Trophoblast cell (in vitro differentiated cells and primary cell): ENCODE results near the gene IWS1.

Source experiments
- DNase-seq, 2 donors: peaks; one replicate each; pipeline ENCODE4 v3.0.0-alpha.2; 2016
- H2AFZ ChIP-seq: 2 replicates; pipeline ENCODE4 v1.6.1; 2013; ENCODE audit warnings: low read length, moderate library complexity, mild to moderate bottlenecking; ENCODE audit not compliant: insufficient read depth, poor library complexity
- H2AK5ac ChIP-seq: 2 replicates; pipeline ENCODE4 v1.6.1; 2013; ENCODE audit warnings: mild to moderate bottlenecking, low read length
- H2BK120ac ChIP-seq: 2 replicates; pipeline ENCODE4 v1.6.1; 2013; ENCODE audit warnings: low read length, mild to moderate bottlenecking, moderate library complexity; ENCODE audit not compliant: insufficient read depth, poor library complexity
- H2BK12ac ChIP-seq: 2 replicates; pipeline ENCODE4 v1.6.1; 2013; ENCODE audit warnings: mild to moderate bottlenecking, low read length, moderate library complexity
- H2BK5ac ChIP-seq: 2 replicates; pipeline ENCODE4 v1.6.1; 2013; ENCODE audit warnings: low read length, low read depth, moderate library complexity, mild to moderate bottlenecking; ENCODE audit not compliant: poor library complexity
- H3K14ac ChIP-seq: 2 replicates; pipeline ENCODE4 v1.6.1; 2013; ENCODE audit warnings: mild to moderate bottlenecking, low read length
- H3K18ac ChIP-seq: 2 replicates; pipeline ENCODE4 v1.6.1; 2013; ENCODE audit warnings: mild to moderate bottlenecking, low read length
- H3K23ac ChIP-seq: 2 replicates; pipeline ENCODE4 v1.6.1; 2013; ENCODE audit warnings: low read length
- H3K27ac ChIP-seq: 2 replicates; pipeline ENCODE4 v1.5.1; 2013; ENCODE audit warnings: low read depth, mild to moderate bottlenecking, inconsistent platforms, low read length, moderate library complexity
- H3K27me3 ChIP-seq: 2 replicates; pipeline ENCODE4 v1.6.1; 2013; ENCODE audit warnings: inconsistent platforms, mild to moderate bottlenecking, low read length, moderate library complexity; ENCODE audit not compliant: insufficient read depth
- H3K36me3 ChIP-seq, 2 experiments: 1 replicate in 1 of 2; 2 replicates in 1 of 2; pipeline ENCODE4 v1.6.1; 2013; ENCODE audit warnings: low read length in 2 of 2, mild to moderate bottlenecking in 2 of 2, moderate library complexity in 1 of 2; ENCODE audit not compliant: insufficient read depth in 2 of 2, control insufficient read depth in 1 of 2
- H3K4ac ChIP-seq: 2 replicates; pipeline ENCODE4 v1.6.1; 2013; ENCODE audit warnings: low read depth, mild to moderate bottlenecking, low read length, moderate library complexity
- H3K4me1 ChIP-seq, 2 experiments: 1 replicate in 1 of 2; 2 replicates in 1 of 2; pipeline ENCODE4 v1.6.1; 2013; ENCODE audit warnings: low read length in 2 of 2, mild to moderate bottlenecking in 2 of 2, moderate library complexity in 1 of 2; ENCODE audit not compliant: insufficient read depth in 2 of 2, control insufficient read depth in 1 of 2
- H3K4me2 ChIP-seq: 2 replicates; pipeline ENCODE4 v1.6.1; 2013; ENCODE audit warnings: inconsistent platforms, mild to moderate bottlenecking, low read length, moderate library complexity
- H3K4me3 ChIP-seq: 2 replicates; pipeline ENCODE4 v1.5.1; 2013; ENCODE audit warnings: mild to moderate bottlenecking, low read depth, low read length, inconsistent platforms
- H3K79me1 ChIP-seq: one replicate; pipeline ENCODE4 v1.6.1; 2013; ENCODE audit warnings: low read length
- H3K79me2 ChIP-seq: 2 replicates; pipeline ENCODE4 v1.6.1; 2013; ENCODE audit warnings: low read length, mild to moderate bottlenecking; ENCODE audit not compliant: control insufficient read depth, insufficient read depth, poor library complexity
- H3K9ac ChIP-seq: 2 replicates; pipeline ENCODE4 v1.6.1; 2013; ENCODE audit warnings: mild to moderate bottlenecking, low read length
- H3K9me3 ChIP-seq: 2 replicates; pipeline ENCODE4 v1.6.1; 2013; ENCODE audit warnings: low read depth, mild to moderate bottlenecking, control low read depth, inconsistent platforms, low read length; ENCODE audit not compliant: insufficient read depth
- H4K12ac ChIP-seq: 2 replicates; pipeline ENCODE4 v1.6.1; 2013; ENCODE audit warnings: low read depth, mild to moderate bottlenecking, low read length, moderate library complexity
- H4K8ac ChIP-seq: 2 replicates; pipeline ENCODE4 v1.6.1; 2013; ENCODE audit warnings: low read depth, mild to moderate bottlenecking, low read length, moderate library complexity
- H4K91ac ChIP-seq: one replicate; pipeline ENCODE4 v1.6.1; 2013; ENCODE audit warnings: low read depth, mild to moderate bottlenecking, low read length, moderate library complexity
- whole genome bisulfite sequencing: extraction: QIAGEN DNeasy Blood & Tissue Kit; methylation state at CpG from one replicate; pipeline ENCODE4 v1.1.7; 2013; ENCODE audit warnings: missing lambda C conversion rate; ENCODE audit not compliant: insufficient read length, insufficient coverage; ENCODE audit errors: extremely low coverage; 5-methylcytosine and 5-hydroxymethylcytosine counted together

IWS1 gene

DNA sequence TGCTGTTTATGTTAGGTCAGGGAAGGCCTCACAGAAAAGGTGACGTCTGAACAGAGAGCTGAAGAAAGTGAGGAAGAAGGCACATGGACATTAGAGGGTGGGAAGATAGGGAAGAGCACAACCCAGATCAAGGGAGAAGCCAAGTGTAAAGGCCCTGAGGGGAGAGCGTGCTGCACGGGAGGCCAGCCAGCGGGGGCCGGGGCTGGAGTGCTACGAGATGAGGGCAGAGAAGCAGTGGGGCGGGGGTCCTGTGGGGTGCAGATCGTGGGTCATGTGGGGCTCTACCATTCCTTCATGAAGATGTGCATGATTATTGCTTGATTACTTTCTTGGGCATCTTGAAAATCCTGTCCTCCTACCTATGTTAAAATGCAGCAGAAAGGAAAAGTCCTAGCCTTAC is 57.2 kb downstream of the IWS1 start:
- Histone ChIP-seq H2AK5ac (no peak overlapping the region), H3K14ac (no peak overlapping the region), H2BK5ac (no peak overlapping the region), H3K4me1 (no peaks in the 10 kb centered on the region), H3K27me3 (no peaks in the 10 kb centered on the region), H4K12ac (no peak overlapping the region), H3K9ac (no peak overlapping the region), H3K79me2 (no peaks in the 10 kb centered on the region), H4K91ac (no peak overlapping the region), H3K27ac (no peak overlapping the region), H3K79me1 (no peaks in the 10 kb centered on the region), H2AFZ (no peak overlapping the region), H4K8ac (no peak overlapping the region), H3K4me3 (no peak overlapping the region), H3K23ac (no peak overlapping the region), H3K4ac (no peak overlapping the region), H2BK12ac (no peak overlapping the region), H3K4me2 (no peak overlapping the region), H3K9me3 (no peaks in the 10 kb centered on the region), H3K18ac (no peak overlapping the region), H3K36me3 (peaks cover 2 to 8% of the 10 kb centered on the region in 2 experiments), H2BK120ac (no peak overlapping the region)
- WGBS: no CpG with 5 or more reads among the region's 8 CpGs
- DNase-seq: no peak

DNA sequence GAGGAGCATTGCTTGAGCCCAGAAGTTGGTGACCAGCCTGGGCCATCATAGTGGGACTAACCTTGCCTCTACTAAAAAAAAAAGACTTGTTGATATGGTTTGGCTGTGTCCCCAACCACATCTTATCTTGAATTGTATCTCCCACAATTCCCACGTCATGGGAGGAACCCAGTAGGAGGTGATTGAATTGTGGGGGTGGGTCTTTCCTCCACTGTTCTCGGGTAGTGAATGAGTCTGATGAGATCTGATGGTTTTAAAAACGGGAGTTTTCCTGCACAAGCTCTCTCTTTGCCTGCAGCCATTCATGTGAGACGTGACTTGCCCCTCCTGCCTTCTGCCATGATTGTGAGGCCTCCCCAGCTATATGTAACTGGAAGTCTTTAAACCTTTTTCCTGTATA is 61.0 kb downstream of the IWS1 start:
- H3K23ac ChIP-seq: no peak overlapping the region
- no peak overlapping the region for H4K12ac ChIP-seq
- H3K27ac ChIP-seq: no peak overlapping the region
- H3K4me3 ChIP-seq: no peak overlapping the region
- no CpG with 5 or more reads among the region's 4 CpGs for WGBS
- no peak overlapping the region for H4K91ac ChIP-seq
- H2AK5ac ChIP-seq: no peak overlapping the region
- H3K18ac ChIP-seq: no peak overlapping the region
- no peak for DNase-seq
- H3K4me2 ChIP-seq: no peak overlapping the region
- H2AFZ ChIP-seq: no peak overlapping the region
- H3K4me1 ChIP-seq: no peaks in the 10 kb centered on the region
- no peaks in the 10 kb centered on the region for H3K79me1 ChIP-seq
- no peak overlapping the region for H2BK12ac ChIP-seq
- peaks cover 2 to 8% of the 10 kb centered on the region in 2 experiments for H3K36me3 ChIP-seq
- no peak overlapping the region for H3K9ac ChIP-seq
- no peak overlapping the region for H4K8ac ChIP-seq
- no peak overlapping the region for H2BK120ac ChIP-seq
- H3K4ac ChIP-seq: no peak overlapping the region
- H3K14ac ChIP-seq: no peak overlapping the region
- no peaks in the 10 kb centered on the region for H3K79me2 ChIP-seq
- no peak overlapping the region for H2BK5ac ChIP-seq
- H3K27me3 ChIP-seq: no peaks in the 10 kb centered on the region
- no peaks in the 10 kb centered on the region for H3K9me3 ChIP-seq

DNA sequence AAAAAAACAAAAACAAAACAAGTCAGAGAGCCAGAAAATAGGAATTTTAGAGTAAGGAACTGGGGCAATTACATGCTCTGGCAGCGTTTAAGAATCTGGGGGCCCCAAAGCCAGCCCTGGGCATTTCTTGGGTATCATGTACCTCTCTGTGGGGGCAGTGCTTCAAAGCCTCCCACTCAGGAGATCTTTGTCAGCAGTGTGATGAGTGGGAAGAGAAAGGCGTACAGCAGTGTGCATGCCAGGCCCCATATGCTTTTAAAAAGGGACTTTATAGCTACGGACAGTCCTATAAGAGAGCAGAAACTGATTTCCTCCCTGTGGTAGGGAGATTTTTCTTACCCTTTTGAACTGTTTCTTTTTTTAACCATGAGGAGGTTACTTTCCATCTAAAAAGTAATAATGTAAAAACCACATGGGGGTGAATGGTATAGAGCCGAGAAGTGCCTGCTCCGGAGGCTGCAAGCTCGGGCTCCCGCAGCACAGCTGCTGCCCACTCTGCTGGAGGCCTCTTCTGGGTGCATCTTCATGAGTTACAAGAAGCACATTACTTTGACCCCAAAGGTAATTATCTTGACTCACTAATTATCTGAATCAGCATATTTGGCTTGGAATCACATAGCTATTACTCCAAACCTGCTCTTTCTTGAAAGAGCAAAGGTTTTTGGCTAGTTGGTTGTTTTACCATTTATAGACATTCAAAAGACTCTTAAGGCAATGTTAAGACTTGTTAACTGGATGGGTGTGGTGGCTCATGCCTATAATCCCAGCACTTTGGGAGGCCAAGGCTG is 61.6 kb downstream of the IWS1 start:
- no peaks in the 10 kb centered on the region for H3K79me1 ChIP-seq
- no peak overlapping the region for H2BK120ac ChIP-seq
- no peaks in the 10 kb centered on the region for H3K27me3 ChIP-seq
- no peak overlapping the region for H3K23ac ChIP-seq
- H2BK5ac ChIP-seq: no peak overlapping the region
- no peak overlapping the region for H4K91ac ChIP-seq
- H2AFZ ChIP-seq: no peak overlapping the region
- no CpG with 5 or more reads among the region's 7 CpGs for WGBS
- no peak overlapping the region for H4K8ac ChIP-seq
- peaks cover 2 to 5% of the 10 kb centered on the region in 2 experiments for H3K36me3 ChIP-seq
- H3K4me3 ChIP-seq: no peak overlapping the region
- H4K12ac ChIP-seq: no peak overlapping the region
- H3K4ac ChIP-seq: no peak overlapping the region
- no peak overlapping the region for H3K9ac ChIP-seq
- no peak overlapping the region for H3K4me2 ChIP-seq
- H3K9me3 ChIP-seq: no peaks in the 10 kb centered on the region
- no peak overlapping the region for H3K14ac ChIP-seq
- no peak overlapping the region for H3K27ac ChIP-seq
- H2BK12ac ChIP-seq: no peak overlapping the region
- H2AK5ac ChIP-seq: no peak overlapping the region
- H3K4me1 ChIP-seq: no peaks in the 10 kb centered on the region
- no peak overlapping the region for H3K18ac ChIP-seq
- H3K79me2 ChIP-seq: no peaks in the 10 kb centered on the region
- DNase-seq: no peak

DNA sequence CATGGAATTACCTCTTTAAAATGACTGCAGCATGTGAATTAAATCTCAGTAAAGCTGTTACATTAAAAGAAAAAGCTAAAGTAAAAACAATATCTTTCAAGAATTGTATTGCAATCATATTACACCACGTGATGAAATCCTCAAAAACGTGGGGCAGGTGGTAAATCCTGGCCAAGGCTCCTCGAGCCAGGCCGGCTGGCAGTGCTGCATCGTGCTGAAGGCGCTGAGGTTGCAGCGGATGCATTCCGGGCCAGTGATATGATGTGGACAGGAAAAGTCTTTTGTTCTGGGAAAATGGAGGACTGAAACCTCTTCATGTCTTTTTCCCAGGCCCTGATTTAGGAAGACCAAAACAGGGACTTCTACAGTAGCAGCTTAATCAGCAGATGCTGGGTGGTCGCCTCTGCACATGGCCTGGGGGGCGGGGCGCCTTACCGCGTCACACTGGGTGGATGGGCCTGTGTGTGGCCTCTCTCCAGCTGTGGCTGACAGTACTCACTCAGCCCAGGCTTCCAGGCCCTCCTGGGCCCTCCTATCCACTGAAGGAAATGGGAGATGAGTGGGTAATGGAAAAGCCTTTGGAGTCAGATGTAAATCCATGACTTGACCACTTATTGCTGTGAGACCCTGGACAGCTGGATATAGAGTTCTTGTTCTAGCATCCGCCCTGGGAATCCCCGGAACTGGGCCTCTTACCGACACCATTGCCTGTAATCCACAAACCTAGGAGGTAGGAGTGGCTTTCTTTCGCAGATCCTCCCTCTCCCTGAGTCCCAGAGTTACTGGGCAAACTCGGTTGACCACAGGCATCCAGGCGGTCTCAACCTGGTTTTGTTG is 62.9 kb downstream of the IWS1 start:
- no peak overlapping the region for H3K4ac ChIP-seq
- H3K27me3 ChIP-seq: no peaks in the 10 kb centered on the region
- H4K91ac ChIP-seq: no peak overlapping the region
- no peak overlapping the region for H2AK5ac ChIP-seq
- H3K79me2 ChIP-seq: no peaks in the 10 kb centered on the region
- no peak overlapping the region for H3K4me2 ChIP-seq
- DNase-seq: no peak
- H3K4me1 ChIP-seq: no peaks in the 10 kb centered on the region
- H3K18ac ChIP-seq: no peak overlapping the region
- H2BK5ac ChIP-seq: no peak overlapping the region
- no peaks in the 10 kb centered on the region for H3K9me3 ChIP-seq
- no peak overlapping the region for H3K4me3 ChIP-seq
- peaks cover 2 to 3% of the 10 kb centered on the region in 2 experiments for H3K36me3 ChIP-seq
- H3K23ac ChIP-seq: no peak overlapping the region
- no peak overlapping the region for H4K12ac ChIP-seq
- WGBS: no CpG with 5 or more reads among the region's 19 CpGs
- no peak overlapping the region for H2BK120ac ChIP-seq
- no peaks in the 10 kb centered on the region for H3K79me1 ChIP-seq
- H3K27ac ChIP-seq: no peak overlapping the region
- no peak overlapping the region for H3K14ac ChIP-seq
- H4K8ac ChIP-seq: no peak overlapping the region
- H3K9ac ChIP-seq: no peak overlapping the region
- no peak overlapping the region for H2AFZ ChIP-seq
- no peak overlapping the region for H2BK12ac ChIP-seq
